ENCODE measurements around the gene KLHL17. TPM values are rescaled to one million over a fixed set of nuclear protein-coding genes. Genes with fewer than 3 reads are reported as not detected.
A peak's percentile ranks its signal among the peaks of the same experiment; 100 is the strongest.
"Not testable (repeated sequence)": the region's sequence is repeated elsewhere in the genome, so short reads cannot be mapped to it uniquely, and the experiment has no call there.

KLHL17 gene
- total RNA-seq, 1 donor, result 3.0 TPM

GRCh38 chr1:935751-936231 is 24.6 kb upstream of the KLHL17 start:
- DNase-seq (ENCODE audit: low read depth in 2 of 3, low spot score in 2 of 3), result peak in 1 of 3 donors; percentile 40

GRCh38 chr1:936348-937264 is 23.8 kb upstream of the KLHL17 start:
- no peak for DNase-seq (ENCODE audit: low read depth in 2 of 3, low spot score in 2 of 3)

- DNase-seq (ENCODE audit: low read depth in 2 of 3, low spot score in 2 of 3), result no peak
Observed at GRCh38 chr1:937521-937920, 22.9 kb upstream of the KLHL17 start.

- DNase-seq (ENCODE audit: low read depth in 2 of 3, low spot score in 2 of 3), result peak in 2 of 3 donors; percentile 49 to 59
Observed at GRCh38 chr1:938088-938683, 22.2 kb upstream of the KLHL17 start.

GRCh38 chr1:938711-939489 is 21.5 kb upstream of the KLHL17 start:
- DNase-seq (ENCODE audit: low read depth in 2 of 3, low spot score in 2 of 3), result no peak

- DNase-seq (ENCODE audit: low read depth in 2 of 3, low spot score in 2 of 3), result no peak
Observed at GRCh38 chr1:939511-940106, 20.8 kb upstream of the KLHL17 start.

- peak in 2 of 3 donors; percentile 56 to 65 for DNase-seq (ENCODE audit: low read depth in 2 of 3, low spot score in 2 of 3)
Observed at GRCh38 chr1:940107-941014, 20.0 kb upstream of the KLHL17 start.

- DNase-seq (ENCODE audit: low read depth in 2 of 3, low spot score in 2 of 3), result no peak
Observed at GRCh38 chr1:941015-941587, 19.3 kb upstream of the KLHL17 start.

GRCh38 chr1:941588-942383 is 18.6 kb upstream of the KLHL17 start:
- DNase-seq (ENCODE audit: low read depth in 2 of 3, low spot score in 2 of 3), result peak in 1 of 3 donors; percentile 53

GRCh38 chr1:942411-942821 is 18.0 kb upstream of the KLHL17 start:
- DNase-seq (ENCODE audit: low read depth in 2 of 3, low spot score in 2 of 3), result no peak

GRCh38 chr1:942864-943533 is 17.4 kb upstream of the KLHL17 start:
- DNase-seq (ENCODE audit: low read depth in 2 of 3, low spot score in 2 of 3), result no peak

GRCh38 chr1:943545-944340 is 16.6 kb upstream of the KLHL17 start:
- DNase-seq (ENCODE audit: low read depth in 2 of 3, low spot score in 2 of 3), result no peak

GRCh38 chr1:944341-945325 is 15.8 kb upstream of the KLHL17 start:
- no peak for DNase-seq (ENCODE audit: low read depth in 2 of 3, low spot score in 2 of 3)

- no peak for DNase-seq (ENCODE audit: low read depth in 2 of 3, low spot score in 2 of 3)
Observed at GRCh38 chr1:945688-946556, 14.5 kb upstream of the KLHL17 start.

- not testable (repeated sequence) for DNase-seq (ENCODE audit: low read depth in 2 of 3, low spot score in 2 of 3)
Observed at GRCh38 chr1:946811-947210, 13.6 kb upstream of the KLHL17 start.

Measured in hematopoietic multipotent progenitor cell (in vitro differentiated cells).